NCI-H526 (cell line): ENCODE results near the gene INPP5F.
"Not testable (repeated sequence)": the region's sequence is repeated elsewhere in the genome, so short reads cannot be mapped to it uniquely, and the experiment has no call there.

Experiments used
- DNase-seq, 2 experiments: peaks; one replicate each; lab custom pipeline; 2025; lab: John Stamatoyannopoulos, UW

The INPP5F gene

DNA sequence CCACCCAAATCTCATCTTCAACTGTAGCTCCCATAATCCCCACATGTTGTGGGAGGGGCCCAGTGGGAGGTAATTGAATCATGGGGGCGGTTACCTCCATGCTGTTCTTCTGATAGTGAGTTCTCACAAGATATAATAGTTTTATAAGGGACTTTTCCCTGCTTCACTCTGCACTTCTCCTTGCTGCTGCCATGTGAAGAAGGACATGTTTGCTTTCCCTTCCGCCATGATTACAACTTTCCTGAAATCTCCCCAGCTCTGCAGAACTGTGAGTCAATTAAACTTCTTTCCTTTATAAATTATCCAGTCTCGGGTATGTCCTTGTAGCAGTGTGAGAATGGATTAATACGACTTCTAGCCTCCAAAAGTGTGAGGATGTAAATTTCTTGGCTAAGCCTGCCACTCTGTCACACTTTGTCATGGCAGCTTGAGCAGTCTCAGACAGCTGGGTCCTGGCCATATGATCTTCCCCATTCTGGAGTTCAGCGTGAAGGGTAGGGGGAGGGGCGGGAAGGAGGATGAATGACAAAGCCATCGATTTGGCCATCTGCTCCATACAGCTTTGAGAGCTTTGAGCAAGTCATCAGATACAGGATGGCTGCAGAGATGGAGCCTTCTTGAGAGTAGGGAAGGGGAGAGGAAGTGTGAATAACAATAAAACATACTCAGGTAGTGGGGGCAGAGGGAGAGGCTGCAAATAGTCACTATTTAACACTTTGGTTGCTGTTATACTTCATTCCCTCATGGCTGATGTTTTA, 19.1 kb upstream of the INPP5F start:
- no peak for DNase-seq

DNA sequence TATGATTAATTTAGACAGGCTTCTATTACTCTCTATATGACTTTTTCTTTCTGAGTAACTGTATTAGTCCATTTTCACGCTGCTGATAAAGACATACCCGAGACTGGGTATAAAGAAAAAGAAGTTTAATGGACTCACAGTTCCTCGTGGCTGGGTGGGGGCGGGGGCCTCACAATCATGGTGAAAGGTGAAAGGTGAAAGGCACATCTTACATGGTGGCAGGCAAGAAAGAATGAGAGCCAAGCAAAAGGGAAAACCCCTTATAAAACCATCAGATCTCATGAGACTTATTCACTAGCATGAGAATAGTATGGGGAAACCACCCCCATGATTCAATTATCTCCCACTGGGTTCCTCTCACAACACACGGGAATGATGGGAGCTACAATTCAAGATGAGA, 18.5 kb upstream of the INPP5F start:
- not testable (repeated sequence) for DNase-seq

DNA sequence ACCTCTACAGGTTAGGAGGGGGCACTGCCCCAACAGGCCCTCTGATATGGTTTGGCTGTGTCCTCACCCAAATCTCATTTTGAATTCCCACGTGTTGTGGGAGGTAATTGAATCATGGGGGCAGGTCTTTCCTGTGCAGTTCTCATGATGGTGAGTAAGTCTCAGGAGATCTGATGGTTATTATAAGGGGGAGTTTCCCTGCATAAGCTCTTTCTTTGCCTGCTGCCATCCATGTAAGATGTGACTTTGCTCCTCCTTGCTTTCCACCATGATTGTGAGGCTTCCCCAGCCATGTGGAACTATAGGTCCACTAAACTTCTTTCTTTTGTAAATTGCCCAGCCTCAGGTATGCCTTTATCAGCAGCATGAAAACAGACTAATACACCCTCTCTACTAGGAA, 14.9 kb upstream of the INPP5F start:
- not testable (repeated sequence) for DNase-seq

DNA sequence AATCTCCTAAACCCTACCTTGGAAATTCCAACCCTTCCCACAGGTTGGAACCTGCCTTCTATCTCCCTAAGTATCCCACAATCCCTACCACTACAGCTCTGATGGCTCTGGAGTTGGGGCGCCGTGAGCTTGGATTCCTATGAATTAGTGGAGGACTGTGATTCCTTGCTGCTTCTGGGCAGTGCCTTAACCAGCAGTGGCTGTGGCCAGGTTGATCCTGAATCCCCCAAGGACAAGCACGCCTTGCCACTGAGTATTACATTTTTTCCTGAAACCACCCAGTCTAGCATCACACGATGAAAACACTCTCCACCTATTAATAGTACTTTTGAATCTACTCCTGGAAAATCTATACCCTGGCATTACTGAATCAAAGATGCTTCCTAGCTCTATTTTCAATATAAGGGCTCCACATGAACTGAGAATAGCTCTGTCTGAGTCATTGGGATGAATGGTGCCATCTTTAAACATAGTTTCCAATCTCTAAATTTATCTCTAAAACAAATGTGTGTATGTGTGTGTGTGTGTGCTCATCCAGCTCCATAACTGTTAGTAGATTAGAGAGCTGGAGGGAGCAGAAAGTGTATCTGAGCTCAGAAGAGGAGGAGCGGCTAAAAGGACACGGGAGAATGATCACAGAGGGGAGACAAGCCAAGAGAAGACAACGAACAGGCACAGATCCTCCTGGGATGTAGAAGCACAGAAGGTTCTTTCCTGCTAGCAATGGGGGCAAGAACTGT, 11.9 kb upstream of the INPP5F start:
- no peak for DNase-seq

DNA sequence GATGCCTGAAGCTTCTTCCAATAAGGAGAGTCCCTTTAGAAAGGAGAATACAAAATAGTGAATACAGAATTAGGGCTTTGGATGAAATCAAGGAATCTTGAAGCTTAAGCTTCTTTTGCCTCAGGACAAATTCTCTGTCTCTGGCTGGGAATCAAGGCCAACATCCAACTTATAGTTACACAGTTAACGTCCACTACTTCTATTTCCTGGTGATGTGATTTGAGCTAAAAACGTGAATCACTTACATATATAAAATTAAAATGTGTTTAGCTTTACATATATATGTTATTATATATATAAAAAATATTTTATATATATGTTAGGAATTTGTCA, 11.4 kb upstream of the INPP5F start:
- no peak for DNase-seq

DNA sequence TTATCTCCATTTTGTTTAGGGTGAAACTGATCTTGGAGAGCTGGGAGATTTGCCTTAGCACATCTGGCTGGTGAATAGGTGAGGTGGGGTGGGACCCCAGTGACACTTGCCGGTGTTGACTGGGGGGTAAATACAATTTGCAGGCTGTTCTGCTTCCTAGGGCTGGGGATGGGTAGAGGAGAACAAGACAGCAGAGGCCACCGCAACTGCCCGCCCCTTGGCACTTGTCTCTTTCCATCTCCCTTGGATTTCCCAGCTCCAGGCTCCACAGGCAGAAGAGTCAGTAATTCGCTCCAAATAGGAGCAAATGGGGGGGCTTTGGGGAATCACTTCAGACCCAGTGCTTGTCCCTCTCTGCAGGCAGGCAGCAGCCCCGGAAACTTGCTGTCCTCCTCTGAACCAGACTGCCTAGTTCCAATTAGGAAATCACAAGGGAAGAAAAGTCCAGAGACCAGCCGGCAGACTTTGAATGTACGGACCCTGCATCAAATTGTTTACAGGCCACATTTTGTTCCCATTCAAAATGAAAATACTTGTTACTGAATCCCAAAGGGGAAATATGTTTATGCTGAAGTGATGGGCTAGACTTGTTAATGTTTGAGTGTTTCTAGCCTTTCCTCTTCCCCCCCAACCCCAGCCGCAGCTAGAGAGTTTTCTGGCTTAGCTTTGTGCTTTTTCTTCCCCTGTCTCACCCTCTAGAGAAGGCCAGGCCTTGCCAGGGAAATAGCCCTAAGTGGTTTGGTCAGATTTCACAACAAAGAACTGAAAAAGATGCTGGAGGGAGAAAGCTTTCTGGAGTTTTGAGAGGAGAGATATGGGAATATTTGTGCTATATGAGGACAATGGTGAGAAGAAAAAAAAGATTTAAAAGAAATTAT, 10.0 kb upstream of the INPP5F start:
- no peak for DNase-seq

DNA sequence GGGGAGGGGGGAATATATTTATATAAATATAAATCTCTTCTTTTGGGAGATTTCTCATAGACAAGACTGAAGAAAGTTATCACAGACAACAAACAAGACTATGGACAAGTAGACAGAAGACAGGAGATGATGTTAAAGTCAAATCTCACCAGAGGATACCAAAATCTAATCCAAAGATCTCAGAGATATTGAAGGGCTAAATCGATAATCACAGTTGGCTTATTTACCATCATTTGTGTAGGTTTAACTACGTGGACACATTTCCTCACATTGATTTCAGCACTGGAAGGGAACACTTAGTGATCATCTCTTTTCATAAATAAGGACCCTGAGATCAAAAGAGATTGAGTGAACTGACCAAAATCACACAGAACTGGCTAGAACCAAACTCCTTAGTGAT, 2.7 kb upstream of the INPP5F start:
- DNase-seq, result no peak

DNA sequence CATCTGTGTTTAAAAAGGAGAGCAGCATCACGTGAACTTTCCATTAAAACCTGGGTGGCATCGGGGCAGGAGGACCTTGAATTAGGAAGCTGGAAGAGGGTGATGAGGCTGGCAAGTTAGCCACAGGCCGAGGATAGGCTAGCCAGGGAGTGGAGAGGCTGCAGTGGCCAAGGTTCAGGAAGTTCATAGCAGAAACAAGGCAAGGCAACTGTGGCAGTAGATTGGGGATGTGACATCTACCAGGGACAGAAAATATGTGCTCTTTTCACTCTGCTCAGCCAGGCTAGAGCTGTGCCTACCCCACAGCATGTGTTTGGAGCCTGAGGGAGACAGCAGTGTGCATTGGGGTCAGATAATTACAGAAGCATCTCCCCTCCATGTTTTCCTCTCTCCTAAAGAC, 2.2 kb upstream of the INPP5F start:
- no peak for DNase-seq

DNA sequence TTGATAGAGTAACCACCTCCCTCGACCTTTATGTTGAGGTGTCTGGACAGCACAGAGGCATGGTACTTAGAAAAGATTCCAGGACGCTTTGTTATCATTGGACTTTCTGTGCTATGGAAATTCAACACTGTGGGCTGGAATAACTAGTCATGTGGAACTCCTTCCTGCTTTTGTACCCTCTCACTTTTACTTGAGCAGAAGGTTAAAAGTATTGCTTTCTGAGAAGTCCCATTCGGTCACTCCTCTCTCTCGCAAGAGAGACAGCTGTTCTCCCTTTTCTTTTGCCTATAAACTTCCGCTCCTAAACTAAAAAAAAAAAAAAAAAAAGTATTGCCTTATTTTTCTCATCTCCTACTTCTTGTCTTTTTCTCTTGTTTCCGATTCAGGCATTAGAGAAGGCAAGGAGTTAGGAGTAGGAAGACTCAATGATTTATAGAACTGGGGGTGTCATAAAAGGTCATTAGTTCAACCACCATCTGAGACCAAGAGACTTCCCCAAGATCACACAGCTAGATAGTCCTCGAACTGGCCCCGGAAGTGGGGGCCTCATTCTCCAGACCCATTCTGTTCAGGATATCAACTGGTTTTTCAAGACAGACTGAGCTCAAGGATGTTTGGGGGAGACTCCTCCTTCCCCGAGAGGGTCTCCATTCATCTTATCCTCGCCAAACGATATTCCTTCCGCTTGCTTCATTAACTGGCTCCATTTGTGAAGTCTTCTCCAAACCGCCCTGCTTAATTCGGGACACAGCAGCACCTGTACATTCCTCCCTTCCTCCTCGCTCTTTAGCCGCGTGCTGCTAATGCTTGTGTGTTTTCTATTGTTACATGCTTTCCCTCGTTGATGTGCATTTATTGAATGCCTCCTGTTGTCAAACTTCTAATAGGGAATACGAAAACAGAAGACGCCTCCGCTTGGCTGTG, 995 bp upstream of the INPP5F start:
- DNase-seq, result peak; percentile 44 to 63

DNA sequence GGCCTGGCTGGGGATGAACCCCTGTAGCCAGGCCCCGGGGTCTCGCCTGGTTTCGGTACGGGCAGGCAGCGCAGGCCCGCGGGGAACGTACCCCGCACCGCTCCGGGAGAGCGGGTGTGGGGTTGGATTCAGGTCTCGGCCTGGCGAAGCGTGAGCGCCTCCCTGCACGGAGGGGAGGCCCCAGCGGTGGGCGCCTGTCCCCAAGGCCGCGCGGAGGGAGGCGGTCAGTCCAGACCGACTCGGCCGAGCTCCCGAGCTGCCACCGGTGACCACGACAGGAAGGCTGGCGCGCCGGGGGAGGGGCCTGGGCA, 378 bp upstream of the INPP5F start:
- DNase-seq, result no peak

DNA sequence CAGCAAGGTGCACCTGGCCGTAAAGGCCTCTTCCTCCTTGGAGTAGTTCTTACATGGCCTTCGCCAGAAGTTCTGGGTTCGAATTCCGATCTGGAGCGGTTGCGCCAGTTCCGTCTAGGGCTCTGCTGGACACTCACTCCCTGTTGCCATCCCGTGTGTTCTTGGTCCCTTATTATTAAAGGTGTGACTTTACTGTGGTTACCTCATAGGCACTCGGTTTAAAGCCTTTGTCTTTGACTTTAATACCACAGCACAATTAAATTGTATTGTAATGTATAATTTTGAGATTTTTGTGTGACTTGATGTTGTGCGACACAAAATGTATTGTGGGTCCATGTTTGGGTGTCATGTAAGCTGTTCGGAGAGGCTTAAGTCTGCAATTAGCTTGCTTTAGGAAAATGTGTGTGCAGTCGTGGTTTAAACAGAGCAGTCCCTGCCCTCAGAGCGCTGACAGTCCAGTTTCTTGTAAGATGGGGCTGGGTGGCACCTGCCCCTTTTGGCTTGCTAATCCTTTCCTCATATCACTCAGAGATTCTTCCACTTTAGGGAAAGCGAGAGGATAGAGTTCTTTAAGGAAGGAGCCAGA, 919 bp downstream of the INPP5F start:
- peak in 1 of 2 experiments; percentile 30 for DNase-seq

DNA sequence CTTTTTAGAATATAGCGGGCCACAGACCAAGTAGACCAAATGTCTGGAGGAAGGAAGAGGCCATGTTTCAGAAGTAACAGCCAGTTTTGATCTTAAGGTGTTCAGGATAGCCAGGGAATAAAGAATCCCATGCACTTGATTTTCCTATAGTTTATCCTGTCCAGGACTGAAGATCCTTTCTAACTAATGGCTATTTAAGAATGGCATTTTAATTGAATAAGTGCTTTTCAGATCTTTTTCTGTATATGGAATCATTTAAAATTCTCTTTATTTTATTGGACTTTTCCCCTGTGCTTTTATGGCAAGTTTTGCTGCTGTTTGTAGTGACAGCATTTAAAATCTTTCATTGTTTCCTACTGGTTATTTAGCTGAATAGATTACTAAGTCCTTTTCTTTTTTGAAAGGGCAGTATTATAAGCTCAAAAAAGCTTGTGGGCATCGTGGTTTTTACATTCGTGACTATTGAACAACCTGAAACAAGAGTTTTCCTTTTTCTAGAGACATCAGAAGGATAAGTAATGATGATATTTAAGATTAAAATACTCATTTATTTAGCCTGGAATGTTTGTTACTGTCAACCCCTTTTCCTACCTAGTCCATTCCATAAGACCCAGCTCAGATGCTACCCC, 2.4 kb downstream of the INPP5F start:
- DNase-seq, result no peak

DNA sequence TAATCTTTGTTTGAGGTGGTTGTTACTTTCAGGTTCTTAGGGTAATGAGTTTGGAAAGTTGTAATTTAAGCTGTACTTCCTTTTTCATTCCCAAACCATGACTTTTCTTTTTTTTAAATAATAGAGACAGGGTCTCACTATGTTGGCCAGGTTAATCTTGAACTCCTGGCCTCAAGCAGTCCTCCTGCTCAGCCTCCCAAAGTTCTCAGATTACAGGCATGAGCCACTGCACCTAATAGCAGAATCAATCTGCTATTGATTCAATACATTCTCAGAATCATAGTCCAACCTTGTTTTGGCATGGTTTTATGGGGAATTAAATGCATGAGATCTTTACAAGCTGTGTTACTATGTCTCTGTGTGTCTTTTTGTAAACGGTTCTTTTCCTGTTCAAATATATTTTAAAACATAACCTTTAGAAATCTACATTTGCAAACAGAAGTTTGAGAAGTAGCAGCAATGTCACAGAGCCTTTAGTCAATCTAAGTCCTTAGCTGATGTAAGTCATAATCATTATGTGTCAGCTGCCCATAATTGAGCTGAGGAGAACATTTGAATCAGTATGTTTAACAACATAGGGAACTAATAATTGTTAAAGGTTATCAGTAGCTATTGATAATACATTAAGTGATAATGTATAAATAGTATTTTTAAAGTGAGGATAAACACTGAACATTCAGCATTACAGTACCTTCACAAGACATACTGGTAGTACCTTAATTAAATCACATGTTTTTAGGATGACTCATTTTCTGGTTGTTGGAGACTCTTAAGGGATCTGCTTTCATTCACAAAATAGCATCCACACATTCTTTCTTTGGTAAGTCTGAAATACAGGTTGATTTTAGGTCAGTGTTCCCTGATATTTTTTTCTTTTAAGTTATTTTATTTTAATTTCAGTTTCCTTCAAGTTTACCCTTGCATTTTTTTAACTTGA, 8.8 kb downstream of the INPP5F start:
- no peak for DNase-seq

DNA sequence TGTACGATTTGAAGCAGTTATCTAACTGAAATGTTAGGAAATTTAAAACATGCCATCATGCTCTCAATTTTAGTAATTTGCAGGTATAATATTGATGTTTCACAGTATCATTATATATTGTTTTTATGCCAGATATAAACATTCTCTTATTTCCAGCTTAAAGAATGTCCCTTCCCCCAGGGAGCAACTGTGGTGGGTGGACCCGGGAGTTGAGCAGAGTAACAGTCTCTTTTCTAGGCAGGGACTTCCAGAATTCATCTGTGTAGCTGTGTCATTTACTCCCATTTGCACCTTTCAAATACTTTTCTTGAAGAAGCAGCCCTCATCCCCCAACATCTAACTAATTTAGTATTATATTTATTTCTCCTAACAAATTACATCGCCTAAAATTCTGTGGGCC, 9.6 kb downstream of the INPP5F start:
- DNase-seq, result no peak

DNA sequence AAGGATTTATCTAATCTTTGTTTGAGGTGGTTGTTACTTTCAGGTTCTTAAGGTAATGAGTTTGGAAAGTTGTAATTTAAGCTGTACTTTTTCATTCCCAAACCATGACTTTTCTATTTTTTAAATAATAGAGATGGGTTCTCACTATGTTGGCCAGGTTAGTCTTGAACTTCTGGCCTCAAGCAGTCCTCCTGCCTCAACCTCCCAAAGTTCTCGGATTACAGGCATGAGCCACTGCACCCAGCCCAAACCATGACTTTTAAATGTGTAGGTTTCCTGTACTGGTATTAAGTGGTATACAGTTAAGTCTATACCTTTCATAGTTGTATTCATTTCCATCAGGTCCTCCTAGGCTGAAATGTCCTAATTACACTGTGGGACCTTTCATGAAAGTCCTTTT, 10.4 kb downstream of the INPP5F start:
- no peak for DNase-seq

DNA sequence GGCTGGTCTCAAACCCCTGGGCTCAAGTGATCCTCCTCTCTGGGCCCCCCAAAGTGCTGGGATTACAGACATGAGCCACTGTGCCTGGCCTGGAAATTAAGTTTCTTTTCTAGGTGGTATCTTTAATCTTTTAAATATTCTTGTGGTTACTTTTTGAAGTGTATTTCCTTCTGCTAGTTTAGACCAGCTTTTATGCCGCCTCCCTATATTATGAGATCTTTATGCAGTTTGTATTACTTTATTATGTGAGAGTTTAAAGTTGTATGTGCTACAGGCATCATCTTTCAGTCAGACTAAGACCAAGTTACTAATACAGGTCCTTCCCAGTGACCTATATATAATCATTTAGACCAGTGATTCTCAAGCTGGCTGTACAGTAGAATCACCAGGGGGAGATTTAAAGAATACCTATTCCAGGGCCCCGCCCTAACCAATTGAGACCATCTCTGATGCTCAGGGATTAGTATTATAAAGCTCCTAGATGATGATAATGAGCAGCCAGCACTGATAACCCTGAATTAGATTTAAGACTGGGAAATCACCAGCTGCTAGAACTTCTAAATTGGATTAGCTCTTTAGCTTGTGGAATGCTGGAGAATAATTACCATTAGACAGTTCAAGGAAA, 11.3 kb downstream of the INPP5F start:
- no peak for DNase-seq

DNA sequence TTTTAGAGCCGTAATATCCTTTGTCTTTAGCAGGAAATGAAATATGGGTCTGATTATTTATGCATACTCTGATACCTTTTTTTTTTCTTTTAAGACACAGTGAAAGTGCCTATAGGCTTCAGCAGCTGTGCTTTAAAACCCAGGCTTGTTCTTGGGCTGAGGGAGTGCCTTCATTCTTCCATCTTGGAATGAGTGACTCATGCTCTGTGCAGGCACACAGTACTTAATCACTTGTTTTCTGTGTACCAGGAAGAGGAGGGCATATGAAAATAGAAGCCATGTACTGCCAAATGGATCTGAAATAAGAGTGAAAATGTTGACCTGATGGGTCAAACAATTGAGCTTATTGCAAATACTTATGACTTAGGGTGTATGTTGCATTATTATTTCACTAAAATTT, 12.0 kb downstream of the INPP5F start:
- no peak for DNase-seq

DNA sequence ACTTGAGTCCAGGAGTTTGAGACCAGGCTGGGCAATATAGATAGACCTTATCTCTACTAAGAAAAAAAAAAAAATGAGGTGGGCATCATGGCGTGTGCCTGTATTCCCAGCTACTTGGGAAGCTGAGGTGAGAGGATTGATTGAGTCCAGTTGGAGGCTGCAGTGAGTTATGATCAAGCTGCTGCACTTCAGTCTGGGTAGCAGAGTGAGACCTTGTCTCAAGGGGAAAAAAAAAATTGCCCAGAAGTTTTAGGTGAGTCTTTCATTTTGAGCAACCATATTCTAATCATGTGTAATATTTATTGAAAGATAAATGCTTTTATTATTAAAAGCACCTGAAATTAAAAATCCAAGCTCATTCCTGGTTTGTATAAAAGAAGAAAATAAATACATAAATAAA, 13.1 kb downstream of the INPP5F start:
- no peak for DNase-seq

DNA sequence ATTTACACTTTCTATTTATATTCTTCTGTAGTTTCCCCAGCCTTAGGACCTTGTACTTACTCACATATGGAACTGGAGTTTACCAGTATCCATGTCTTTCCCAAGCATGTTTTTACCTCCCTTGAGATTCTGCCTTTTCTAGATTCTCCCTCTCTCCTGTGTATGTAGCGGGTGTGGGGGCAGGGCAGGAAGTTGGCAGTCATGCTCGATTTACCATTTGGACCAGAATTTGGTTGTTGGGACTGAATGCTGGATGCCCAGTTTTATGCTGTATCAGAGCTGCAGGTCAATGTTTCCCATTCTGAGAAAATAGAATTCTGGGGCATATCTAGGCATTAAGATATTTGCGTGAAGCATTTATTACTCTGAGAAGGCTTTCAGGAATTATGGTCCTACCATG, 14.2 kb downstream of the INPP5F start:
- DNase-seq, result no peak
